Caco-2 (cell line): ENCODE measurements around the gene OPALIN. TPM values are rescaled to one million over a fixed set of nuclear protein-coding genes. Genes with fewer than 3 reads are reported as not detected.

Experiments used
- BruUV-seq: library from RNA; stranded (reverse); fragments of 400-500 nt; replicated peaks from 2 replicates; lab custom pipeline; 2021; lab: Mats Ljungman, UMichigan
- CTCF ChIA-PET: fragments of 300-600 bp; sonication (Branson Sonifier 250); formaldehyde crosslinking; loops from one replicate; lab custom pipeline; 2022; ENCODE audit warnings: antibody characterized with exemption; lab: Charles Lee
- POLR2A ChIA-PET: fragments of 300-600 bp; sonication (Branson Sonifier 250); formaldehyde crosslinking; loops from one replicate; lab custom pipeline; 2022; ENCODE audit warnings: antibody characterized with exemption; lab: Charles Lee
- DNase-seq, 2 experiments: peaks; one replicate each; pipeline versions ENCODE4 v3.0.0 to v3.0.0-alpha.2; 2020 to 2022
- H3K27me3 ChIP-seq: replicated peaks from 2 replicates; pipeline ENCODE4 v1.6.0; 2011; ENCODE audit warnings: low read length; ENCODE audit not compliant: control insufficient read depth, insufficient read depth
- H3K36me3 ChIP-seq: 2 replicates; pipeline ENCODE4 v1.5.1; 2011; ENCODE audit warnings: low read length; ENCODE audit not compliant: control insufficient read depth, insufficient read depth
- H3K4me1 ChIP-seq: fragments of 250-450 bp; sonication (Bioruptor Pico); 2 replicates; pipeline ENCODE4 v1.5.1; 2020; ENCODE audit warnings: mild to moderate bottlenecking
- H3K4me3 ChIP-seq: 2 replicates; pipeline ENCODE4 v1.5.1; 2011; ENCODE audit warnings: low read depth, mild to moderate bottlenecking, control low read depth, low read length
- H3K9me3 ChIP-seq: fragments of 250-450 bp; sonication (Bioruptor Pico); 2 replicates; pipeline ENCODE4 v1.5.1; 2020; ENCODE audit warnings: mild to moderate bottlenecking, moderate library complexity
- H3K27ac Mint-ChIP-seq: one replicate; pipeline ENCODE4 v1.8.0; 2022; ENCODE audit warnings: mixed read lengths; ENCODE audit not compliant: unreplicated experiment
- H3K27me3 Mint-ChIP-seq: one replicate; pipeline ENCODE4 v1.8.0; 2022; ENCODE audit warnings: mixed read lengths; ENCODE audit not compliant: insufficient read depth, unreplicated experiment
- H3K36me3 Mint-ChIP-seq: one replicate; pipeline ENCODE4 v1.8.0; 2022; ENCODE audit warnings: mild to moderate bottlenecking, mixed read lengths; ENCODE audit not compliant: insufficient read depth, unreplicated experiment
- H3K4me1 Mint-ChIP-seq: one replicate; pipeline ENCODE4 v1.8.0; 2022; ENCODE audit warnings: low read depth, mixed read lengths; ENCODE audit not compliant: unreplicated experiment
- H3K4me3 Mint-ChIP-seq: one replicate; pipeline ENCODE4 v1.8.0; 2022; ENCODE audit warnings: mild to moderate bottlenecking, moderate library complexity, mixed read lengths; ENCODE audit not compliant: unreplicated experiment
- H3K9me3 Mint-ChIP-seq: one replicate; pipeline ENCODE4 v1.8.0; 2022; ENCODE audit warnings: mixed read lengths; ENCODE audit not compliant: unreplicated experiment
- intact Hi-C: fragments of 100-400 bp; cut with micrococcal nuclease; formaldehyde crosslinking; loops from one replicate; pipeline ENCODE4 v1.10.0; 2022; ENCODE audit not compliant: unreplicated experiment
- total RNA-seq: library from RNA; stranded (reverse); gene quantifications from 2 replicates; pipeline ENCODE4 v1.2.3, GENCODE V29; 2022
- TF ChIP-seq, protein P1 (sequence below), 2 experiments: fragments of 200-600 bp in 1 of 2; IDR thresholded peaks; 1 replicate in 1 of 2; 2 replicates in 1 of 2; pipeline versions ENCODE4 v1.5.1 to v1.8.0; 2011 to 2022; ENCODE audit warnings: antibody characterized with exemption in 1 of 2, control low read depth in 1 of 2, inconsistent platforms in 1 of 2, low read depth in 1 of 2, low read length in 1 of 2, mild to moderate bottlenecking in 1 of 2, moderate library complexity in 1 of 2; ENCODE audit not compliant: insufficient read depth in 1 of 2, severe bottlenecking in 1 of 2, unreplicated experiment in 1 of 2

Gene OPALIN
- total RNA-seq, 1 experiment from 2014 or later = not detected

DNA sequence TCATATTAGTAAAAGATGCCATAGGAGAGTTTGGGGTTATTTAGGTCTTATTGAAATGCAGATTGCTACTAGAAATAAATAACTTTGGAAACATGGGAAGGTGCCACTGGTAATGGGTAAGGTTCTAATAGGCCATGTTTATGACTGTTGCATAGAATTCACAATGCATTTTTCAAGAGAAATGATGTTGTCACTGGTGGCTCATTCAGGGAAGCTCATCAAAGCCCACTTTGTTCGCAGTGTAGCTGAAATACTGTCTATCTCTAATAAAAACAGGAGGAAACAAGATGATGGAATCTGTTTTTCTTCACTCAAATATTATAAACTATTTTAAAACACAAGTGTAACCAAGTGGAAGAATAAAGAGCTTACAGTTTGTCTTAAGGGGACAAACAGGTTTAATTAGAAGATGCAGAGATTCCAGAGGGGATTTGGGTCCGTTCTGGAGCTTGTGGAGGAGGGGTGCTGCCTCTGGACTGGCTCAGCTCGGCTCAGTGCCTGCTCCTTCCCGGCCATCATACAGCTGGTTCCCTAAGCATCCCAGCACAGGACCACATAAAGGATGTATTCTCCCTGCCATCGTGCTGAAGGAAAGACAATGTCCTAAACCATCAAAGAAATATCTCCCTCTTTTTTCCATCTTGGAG lies 20.4 kb downstream of the OPALIN start:
- Mint-ChIP-seq H3K9me3 (no peaks in the 10 kb centered on the region), H3K4me1 (no peaks in the 10 kb centered on the region), H3K36me3 (no peaks in the 10 kb centered on the region), H3K27ac (no peak overlapping the region), H3K27me3 (peaks cover 13% of the 10 kb centered on the region), H3K4me3 (no peak overlapping the region)
- no peaks in the 10 kb centered on the region for H3K36me3 ChIP-seq
- POLR2A ChIA-PET = no interaction called here
- CTCF ChIA-PET = interaction anchor here (1.1 to 1.2 kb wide), 2 partner anchors 32 to 109 kb away, joined by 3 to 7 read pairs; no protein-coding TSS in a partner anchor
- H3K4me3 ChIP-seq = no peak overlapping the region
- no peaks in the 10 kb centered on the region for H3K27me3 ChIP-seq
- no peak for DNase-seq
- no peaks in the 10 kb centered on the region for H3K4me1 ChIP-seq
- TF ChIP-seq, protein P1, sequence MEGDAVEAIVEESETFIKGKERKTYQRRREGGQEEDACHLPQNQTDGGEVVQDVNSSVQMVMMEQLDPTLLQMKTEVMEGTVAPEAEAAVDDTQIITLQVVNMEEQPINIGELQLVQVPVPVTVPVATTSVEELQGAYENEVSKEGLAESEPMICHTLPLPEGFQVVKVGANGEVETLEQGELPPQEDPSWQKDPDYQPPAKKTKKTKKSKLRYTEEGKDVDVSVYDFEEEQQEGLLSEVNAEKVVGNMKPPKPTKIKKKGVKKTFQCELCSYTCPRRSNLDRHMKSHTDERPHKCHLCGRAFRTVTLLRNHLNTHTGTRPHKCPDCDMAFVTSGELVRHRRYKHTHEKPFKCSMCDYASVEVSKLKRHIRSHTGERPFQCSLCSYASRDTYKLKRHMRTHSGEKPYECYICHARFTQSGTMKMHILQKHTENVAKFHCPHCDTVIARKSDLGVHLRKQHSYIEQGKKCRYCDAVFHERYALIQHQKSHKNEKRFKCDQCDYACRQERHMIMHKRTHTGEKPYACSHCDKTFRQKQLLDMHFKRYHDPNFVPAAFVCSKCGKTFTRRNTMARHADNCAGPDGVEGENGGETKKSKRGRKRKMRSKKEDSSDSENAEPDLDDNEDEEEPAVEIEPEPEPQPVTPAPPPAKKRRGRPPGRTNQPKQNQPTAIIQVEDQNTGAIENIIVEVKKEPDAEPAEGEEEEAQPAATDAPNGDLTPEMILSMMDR (IDR thresholded peaks at IDR 0.05; ENCODE audit: insufficient read depth in 1 of 2, low read depth in 1 of 2, low read length in 1 of 2, severe bottlenecking in 1 of 2, unreplicated experiment in 1 of 2) = no peak
- intact Hi-C loops = no loop called here
- no TSS peak for BruUV-seq
- no peaks in the 10 kb centered on the region for H3K9me3 ChIP-seq

DNA sequence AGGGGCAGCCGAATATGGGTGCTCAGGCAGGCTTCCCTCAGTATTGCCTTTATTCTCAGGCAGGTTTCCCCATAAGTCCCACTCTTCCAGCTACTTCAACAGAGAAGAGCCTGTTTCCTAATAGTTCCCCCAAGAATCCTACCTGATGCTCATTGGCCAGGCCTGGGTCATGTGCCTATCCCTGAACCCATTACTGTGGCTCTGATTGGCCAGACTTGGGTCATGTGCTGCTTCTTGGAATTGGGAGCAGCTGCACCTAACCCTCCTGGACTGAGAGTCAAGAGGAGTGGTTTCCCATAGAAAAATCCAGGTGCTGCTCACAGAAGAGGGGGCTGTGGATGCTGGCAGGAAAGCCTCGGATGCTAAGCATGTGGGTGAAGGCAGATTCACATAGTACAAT lies 21.7 kb downstream of the OPALIN start:
- H3K4me1 Mint-ChIP-seq = no peaks in the 10 kb centered on the region
- ChIA-PET CTCF (interaction anchor here (0.9 to 1.2 kb wide), 2 partner anchors 10 to 108 kb away, joined by 3 to 7 read pairs; no protein-coding TSS in a partner anchor), POLR2A (interaction anchor here (0.6 kb wide), 1 partner anchor 489 kb away, joined by 4 read pairs; no protein-coding TSS in a partner anchor)
- no TSS peak for BruUV-seq
- peaks cover 11% of the 10 kb centered on the region for H3K27me3 Mint-ChIP-seq
- no peak for DNase-seq
- TF ChIP-seq, protein P1 (IDR thresholded peaks at IDR 0.05; ENCODE audit: insufficient read depth in 1 of 2, low read depth in 1 of 2, low read length in 1 of 2, severe bottlenecking in 1 of 2, unreplicated experiment in 1 of 2) = no peak
- H3K4me1 ChIP-seq = no peaks in the 10 kb centered on the region
- intact Hi-C loops = no loop called here
- no peaks in the 10 kb centered on the region for H3K9me3 Mint-ChIP-seq
- H3K36me3 ChIP-seq = no peaks in the 10 kb centered on the region
- H3K27ac Mint-ChIP-seq = no peak overlapping the region
- no peak overlapping the region for H3K4me3 ChIP-seq
- no peak overlapping the region for H3K4me3 Mint-ChIP-seq
- H3K36me3 Mint-ChIP-seq = no peaks in the 10 kb centered on the region
- H3K9me3 ChIP-seq = no peaks in the 10 kb centered on the region
- no peaks in the 10 kb centered on the region for H3K27me3 ChIP-seq

DNA sequence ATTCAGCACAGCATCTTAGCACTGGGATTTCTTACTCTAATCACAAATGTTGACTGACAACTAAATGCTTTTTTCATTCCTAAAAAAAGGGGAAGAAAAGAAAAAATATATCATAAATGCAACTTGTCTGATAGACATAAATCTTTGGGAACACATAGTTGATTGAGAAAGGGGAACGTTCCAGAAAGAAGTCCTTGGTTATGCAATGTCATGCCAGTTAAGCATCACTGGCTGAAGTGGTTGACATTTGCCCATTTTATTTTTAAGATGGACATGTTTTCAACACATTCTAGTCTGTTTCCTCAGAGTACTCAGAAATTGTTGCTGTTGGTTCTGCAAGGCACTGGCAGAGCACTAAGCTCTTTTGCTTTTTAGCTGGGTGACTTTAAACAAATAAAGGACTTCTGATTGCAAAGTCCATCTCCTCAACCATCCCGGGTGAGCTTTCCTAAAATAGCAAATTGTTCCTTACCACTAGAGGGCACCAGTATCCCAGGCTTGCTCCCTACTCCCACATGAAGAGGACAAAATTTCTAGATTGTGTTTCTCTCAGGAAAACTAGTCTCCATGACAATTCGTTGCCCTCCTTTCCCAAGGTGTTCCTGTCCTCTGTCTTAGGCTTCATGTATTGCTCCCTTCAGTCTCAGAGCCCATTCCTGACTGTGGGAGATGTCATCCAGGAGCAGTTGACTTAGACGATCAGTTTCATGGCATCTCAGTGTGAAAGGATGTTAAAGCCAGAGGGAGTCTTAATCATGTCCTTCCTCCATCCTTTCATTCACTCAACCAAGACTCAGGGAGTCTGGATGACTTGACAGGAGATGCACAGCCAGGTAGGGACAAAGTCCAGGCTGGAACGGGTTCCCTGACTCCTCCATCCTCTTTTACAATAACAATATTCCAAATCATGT lies 23.9 kb downstream of the OPALIN start:
- peak in 1 of 2 experiments; percentile 66 for DNase-seq
- Mint-ChIP-seq H3K36me3 (no peaks in the 10 kb centered on the region), H3K4me1 (no peaks in the 10 kb centered on the region), H3K27ac (no peak overlapping the region), H3K4me3 (no peak overlapping the region), H3K9me3 (no peaks in the 10 kb centered on the region), H3K27me3 (peaks cover 13% of the 10 kb centered on the region)
- no peaks in the 10 kb centered on the region for H3K4me1 ChIP-seq
- BruUV-seq = no TSS peak
- intact Hi-C loops = loop anchor here (2.0 kb wide), 1 partner anchor 40 kb away; no protein-coding TSS in a partner anchor
- POLR2A ChIA-PET = no interaction called here
- TF ChIP-seq, protein P1 (IDR thresholded peaks at IDR 0.05; ENCODE audit: insufficient read depth in 1 of 2, low read depth in 1 of 2, low read length in 1 of 2, severe bottlenecking in 1 of 2, unreplicated experiment in 1 of 2) = peak; percentile 73 to 83
- no peaks in the 10 kb centered on the region for H3K27me3 ChIP-seq
- H3K9me3 ChIP-seq = no peaks in the 10 kb centered on the region
- CTCF ChIA-PET = interaction anchor here (0.5 to 2.1 kb wide), 12 partner anchors 11 to 849 kb away, joined by 3 to 10 read pairs (median 4); partner anchors contain the start of gene TLL2
- H3K36me3 ChIP-seq = no peaks in the 10 kb centered on the region
- no peak overlapping the region for H3K4me3 ChIP-seq
